Occipital lobe (tissue), 2 donors: Measurements from ENCODE around the gene ZBTB24. TPM values are rescaled to one million over a fixed set of nuclear protein-coding genes. Genes with fewer than 3 reads are reported as not detected.

Experiments
- DNase-seq: peaks from one replicate; lab custom pipeline; 2025; lab: John Stamatoyannopoulos, UW
- total RNA-seq: library from RNA; depleted of rRNA; stranded (reverse); fragments of >200 nt; gene quantifications from one replicate; pipeline ENCODE4 v1.2.3, GENCODE V29; 2014

The ZBTB24 gene
- total RNA-seq, 1 donor from 2014 or later: 14.8 TPM

DNA sequence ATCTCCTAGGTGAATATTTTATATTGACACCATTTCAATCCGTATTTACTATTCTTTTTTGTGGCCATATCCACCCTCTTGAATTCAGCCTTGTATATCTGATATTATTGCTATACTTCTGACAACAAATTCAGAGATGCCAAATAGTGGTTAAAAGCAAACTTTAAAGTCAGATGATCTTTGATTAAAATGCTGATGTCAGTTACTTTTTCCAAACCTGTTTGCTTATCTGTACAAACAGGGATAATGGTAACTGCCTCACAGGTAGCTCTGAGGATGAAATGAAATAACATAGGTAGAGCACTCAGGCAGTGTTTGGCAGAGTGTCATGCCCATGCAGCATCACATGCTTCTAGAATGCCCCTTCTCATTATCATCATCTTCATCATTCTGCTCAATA lies 61.8 kb downstream of the ZBTB24 start:
- no peak for DNase-seq

- DNase-seq: no peak
Observed at GRCh38 chr6:109420751-109421150, 62.3 kb downstream of the ZBTB24 start.

- DNase-seq: no peak
Observed at GRCh38 chr6:109417646-109418045, 65.4 kb downstream of the ZBTB24 start.

Other genes starting within 250 kb of the ZBTB24 start
- 67.1 TPM for gene CD164, start 100.8 kb downstream of the ZBTB24 start, total RNA-seq
- 41.5 TPM for gene PPIL6, start 42.6 kb downstream of the ZBTB24 start, total RNA-seq
- 3.1 TPM for gene SMPD2, start 42.5 kb downstream of the ZBTB24 start, total RNA-seq
- 31.0 TPM for gene MICAL1, start 27.4 kb downstream of the ZBTB24 start, total RNA-seq
- gene AK9, start 208.0 kb upstream of the ZBTB24 start, total RNA-seq: 62.2 TPM
- gene FIG4, start 208.1 kb upstream of the ZBTB24 start, total RNA-seq: 42.9 TPM